K562 (cell line): ENCODE results near the gene ITGB6. TPM values are rescaled to one million over a fixed set of nuclear protein-coding genes. Genes with fewer than 3 reads are reported as not detected.

ENCODE experiments used
- CHD1 ChIP-seq: fragments of 200-600 bp; sonication (generic); IDR thresholded peaks from one replicate; pipeline ENCODE4 v1.6.1; 2012; ENCODE audit warnings: mild to moderate bottlenecking, moderate library complexity, low read length, inconsistent platforms
- ETV6 ChIP-seq, 3 experiments: fragments of 150-350 bp in 1 of 3; sonication (generic) in 1 of 3; formaldehyde crosslinking in 1 of 3; IDR thresholded peaks; 2 replicates each; pipeline versions ENCODE4 v1.6.1 to v1.8.0; 2014 to 2022; ENCODE audit warnings: borderline replicate concordance in 2 of 3, low read depth in 2 of 3, antibody characterized with exemption in 1 of 3, low read length in 1 of 3, mild to moderate bottlenecking in 1 of 3, missing genetic modification reagents in 1 of 3
- RBM34 ChIP-seq: fragments of 200-400 bp; formaldehyde crosslinking; IDR thresholded peaks from 2 replicates; pipeline ENCODE4 v1.6.1; 2018; ENCODE audit warnings: low read length, borderline replicate concordance; ENCODE audit not compliant: insufficient read depth
- STAT6 ChIP-seq: sonication (generic); formaldehyde crosslinking; IDR thresholded peaks from 2 replicates; pipeline ENCODE4 v1.8.1; 2023; ENCODE audit warnings: mild to moderate bottlenecking, missing genetic modification reagents
- ZBTB5 ChIP-seq: fragments of 450-650 bp; IDR thresholded peaks from 2 replicates; pipeline ENCODE4 v1.6.1; 2017; ENCODE audit warnings: antibody characterized with exemption
- ZNF23 ChIP-seq: fragments of 250-450 bp; sonication (Bioruptor Pico); IDR thresholded peaks from 2 replicates; pipeline ENCODE4 v1.4.0; 2020; ENCODE audit warnings: mild to moderate bottlenecking
- ZNF75A ChIP-seq: fragments of 450-650 bp; formaldehyde crosslinking; IDR thresholded peaks from 2 replicates; pipeline ENCODE4 v1.4.0; 2020; ENCODE audit warnings: mild to moderate bottlenecking
- polyA plus RNA-seq, 8 experiments: library from polyadenylated mRNA; depleted of rRNA in 4 of 8; stranded (reverse) in 5 of 8; unstranded in 3 of 8; fragments of >200 nt; fragmentation: Nextera tagmentation in 2 of 8; fragmentation: Illumina TruSeq in 1 of 8; extraction: Ambion mirVana in 2 of 8; extraction: Trizol in 1 of 8; gene quantifications; 2 replicates each; pipeline versions ENCODE4 v1.2.1 to v1.2.3, GENCODE V29; 2011 to 2014; ENCODE audit warnings: inconsistent platforms in 1 of 8, missing spikeins in 1 of 8
- total RNA-seq, 7 experiments: library from RNA; depleted of rRNA in 6 of 7; stranded (reverse); fragments of >200 nt in 6 of 7; fragmentation: Illumina TruSeq in 2 of 7; extraction: Trizol in 2 of 7; gene quantifications; 2 replicates each; pipeline versions ENCODE4 v1.2.1 to v1.2.3, GENCODE V29; 2011 to 2021; ENCODE audit warnings: low replicate concordance in 1 of 7
- TF ChIP-seq, protein P1 (sequence below): fragments of 450-650 bp; IDR thresholded peaks from 2 replicates; pipeline ENCODE4 v1.6.1; 2016; ENCODE audit warnings: borderline replicate concordance

The ITGB6 gene
- total and polyA plus RNA-seq, 9 of the 15 experiments (the other 6 are each of a cell fraction or from before 2014, with no cell fraction given), result 0.18 TPM; not detected in 8

DNA sequence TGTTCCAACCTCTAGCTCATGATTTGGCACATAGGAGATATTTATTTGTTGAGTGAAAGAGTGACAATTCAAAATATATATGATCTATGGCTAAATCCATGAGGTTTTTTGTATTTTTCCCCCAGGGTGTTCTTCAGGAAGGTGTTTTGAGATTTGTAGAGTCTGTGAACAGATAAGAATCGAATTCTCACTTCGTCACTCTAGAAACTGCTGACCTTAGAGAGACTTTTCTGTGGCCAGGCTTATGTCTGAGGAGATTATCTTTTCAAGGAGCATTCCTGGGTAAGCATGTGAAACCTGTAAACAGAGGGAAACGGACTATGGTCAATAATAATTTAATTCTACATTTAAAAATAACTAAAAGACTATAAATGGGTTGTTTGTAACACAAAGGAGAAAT is 849 bp upstream of the ITGB6 start (continued):
- TF ChIP-seq CHD1, result no peak
- TF ChIP-seq RBM34, result no peak
- no peak for TF ChIP-seq ETV6 (IDR thresholded peaks at IDR 0.05; ENCODE audit: borderline replicate concordance in 1 of 2, low read depth in 2 of 2, low read length in 1 of 2)
- no peak for TF ChIP-seq ETV6 (CRISPR knock-in tag; IDR thresholded peaks at IDR 0.05; ENCODE audit: borderline replicate concordance)
- TF ChIP-seq ZNF23, result no peak
- no peak for TF ChIP-seq ZNF75A (CRISPR knock-in tag)
- no peak for TF ChIP-seq STAT6
- no peak for TF ChIP-seq ZBTB5
- TF ChIP-seq, protein P1, sequence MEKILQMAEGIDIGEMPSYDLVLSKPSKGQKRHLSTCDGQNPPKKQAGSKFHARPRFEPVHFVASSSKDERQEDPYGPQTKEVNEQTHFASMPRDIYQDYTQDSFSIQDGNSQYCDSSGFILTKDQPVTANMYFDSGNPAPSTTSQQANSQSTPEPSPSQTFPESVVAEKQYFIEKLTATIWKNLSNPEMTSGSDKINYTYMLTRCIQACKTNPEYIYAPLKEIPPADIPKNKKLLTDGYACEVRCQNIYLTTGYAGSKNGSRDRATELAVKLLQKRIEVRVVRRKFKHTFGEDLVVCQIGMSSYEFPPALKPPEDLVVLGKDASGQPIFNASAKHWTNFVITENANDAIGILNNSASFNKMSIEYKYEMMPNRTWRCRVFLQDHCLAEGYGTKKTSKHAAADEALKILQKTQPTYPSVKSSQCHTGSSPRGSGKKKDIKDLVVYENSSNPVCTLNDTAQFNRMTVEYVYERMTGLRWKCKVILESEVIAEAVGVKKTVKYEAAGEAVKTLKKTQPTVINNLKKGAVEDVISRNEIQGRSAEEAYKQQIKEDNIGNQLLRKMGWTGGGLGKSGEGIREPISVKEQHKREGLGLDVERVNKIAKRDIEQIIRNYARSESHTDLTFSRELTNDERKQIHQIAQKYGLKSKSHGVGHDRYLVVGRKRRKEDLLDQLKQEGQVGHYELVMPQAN, result no peak
